Adrenal gland (tissue), 5 donors: ENCODE data around the gene GMPR2.

ENCODE experiments used
- POLR2A ChIP-seq, 2 donors: fragments of 450-650 bp; IDR thresholded peaks; one replicate each; pipeline ENCODE4 v1.6.1; 2017; ENCODE audit warnings: antibody characterized with exemption in 2 of 2, mild to moderate bottlenecking in 2 of 2, moderate library complexity in 1 of 2
- TF ChIP-seq, protein P1 (sequence below), 6 experiments: fragments of 450-650 bp in 4 of 6; fragments of 200-600 bp in 2 of 6; sonication (generic) in 1 of 6; IDR thresholded peaks; 1 replicate in 5 of 6; 2 replicates in 1 of 6; pipeline versions ENCODE4 v1.5.1 to v1.8.0; 2016 to 2021; ENCODE audit warnings: antibody characterized with exemption in 6 of 6, mild to moderate bottlenecking in 2 of 6, moderate library complexity in 1 of 6
- donor health status: DM: no; HTN: no; CAD: no.

DNA sequence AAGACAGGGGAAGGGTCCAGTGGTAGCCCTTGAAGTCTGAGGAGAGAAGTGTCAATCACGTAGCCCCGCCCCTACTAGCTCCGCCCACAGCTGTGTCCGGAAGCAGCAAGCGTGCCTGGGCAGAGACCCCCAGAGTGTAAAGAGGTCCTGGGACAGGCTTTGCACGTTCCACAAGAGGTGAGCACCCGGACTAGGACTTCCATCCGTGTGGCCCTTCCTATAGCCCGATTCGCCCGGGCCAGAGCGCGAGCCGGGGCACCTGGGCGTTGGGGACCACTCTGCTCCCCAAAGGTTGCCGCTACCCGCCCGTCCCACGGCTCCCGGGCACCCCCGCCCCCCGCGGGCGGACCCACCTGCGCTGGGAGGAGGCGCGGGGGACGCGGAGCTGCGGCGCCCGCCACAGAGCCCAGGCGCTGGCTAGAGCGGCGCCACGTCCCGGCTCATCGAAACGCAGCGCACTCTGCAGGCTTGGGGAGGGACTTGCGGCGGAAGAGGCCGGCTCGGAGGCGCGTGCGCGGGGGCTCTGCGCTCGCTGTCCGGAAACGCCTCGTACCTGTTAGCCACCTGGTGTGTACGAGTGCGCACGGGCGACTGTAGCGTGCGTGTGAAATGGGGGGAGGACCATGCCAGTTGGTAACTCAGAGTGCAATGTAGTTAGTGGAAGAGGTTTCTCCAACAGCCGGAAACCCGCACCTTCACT, 38.6 kb downstream of the GMPR2 start, which contains the start of gene RABGGTA:
- TF ChIP-seq, protein P1, sequence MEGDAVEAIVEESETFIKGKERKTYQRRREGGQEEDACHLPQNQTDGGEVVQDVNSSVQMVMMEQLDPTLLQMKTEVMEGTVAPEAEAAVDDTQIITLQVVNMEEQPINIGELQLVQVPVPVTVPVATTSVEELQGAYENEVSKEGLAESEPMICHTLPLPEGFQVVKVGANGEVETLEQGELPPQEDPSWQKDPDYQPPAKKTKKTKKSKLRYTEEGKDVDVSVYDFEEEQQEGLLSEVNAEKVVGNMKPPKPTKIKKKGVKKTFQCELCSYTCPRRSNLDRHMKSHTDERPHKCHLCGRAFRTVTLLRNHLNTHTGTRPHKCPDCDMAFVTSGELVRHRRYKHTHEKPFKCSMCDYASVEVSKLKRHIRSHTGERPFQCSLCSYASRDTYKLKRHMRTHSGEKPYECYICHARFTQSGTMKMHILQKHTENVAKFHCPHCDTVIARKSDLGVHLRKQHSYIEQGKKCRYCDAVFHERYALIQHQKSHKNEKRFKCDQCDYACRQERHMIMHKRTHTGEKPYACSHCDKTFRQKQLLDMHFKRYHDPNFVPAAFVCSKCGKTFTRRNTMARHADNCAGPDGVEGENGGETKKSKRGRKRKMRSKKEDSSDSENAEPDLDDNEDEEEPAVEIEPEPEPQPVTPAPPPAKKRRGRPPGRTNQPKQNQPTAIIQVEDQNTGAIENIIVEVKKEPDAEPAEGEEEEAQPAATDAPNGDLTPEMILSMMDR (IDR thresholded peaks at IDR 0.05), result peak; percentile 36 to 79 (median 56)
- peak; percentile 46 to 78 for TF ChIP-seq POLR2A (IDR thresholded peaks at IDR 0.05)
